Muscle of arm (tissue), 14 donors: ENCODE results near the gene XYLT1. TPM values are rescaled to one million over a fixed set of nuclear protein-coding genes. Genes with fewer than 3 reads are reported as not detected.
"Not testable (repeated sequence)": the region's sequence is repeated elsewhere in the genome, so short reads cannot be mapped to it uniquely, and the experiment has no call there.

Experiments used
- DNase-seq: peaks from one replicate; pipeline ENCODE4 v3.0.0-alpha.2; 2013
- long read RNA-seq, 11 donors: transcript quantifications; one replicate each; lab custom pipeline, GENCODE V29; 2026
- polyA plus RNA-seq, 12 donors: library from polyadenylated mRNA; unstranded; fragments of 120-200 nt; gene quantifications; one replicate each; pipeline ENCODE4 v1.2.1, GENCODE V29; 2013; ENCODE audit not compliant: insufficient read length in 12 of 12

Gene XYLT1, protein sequence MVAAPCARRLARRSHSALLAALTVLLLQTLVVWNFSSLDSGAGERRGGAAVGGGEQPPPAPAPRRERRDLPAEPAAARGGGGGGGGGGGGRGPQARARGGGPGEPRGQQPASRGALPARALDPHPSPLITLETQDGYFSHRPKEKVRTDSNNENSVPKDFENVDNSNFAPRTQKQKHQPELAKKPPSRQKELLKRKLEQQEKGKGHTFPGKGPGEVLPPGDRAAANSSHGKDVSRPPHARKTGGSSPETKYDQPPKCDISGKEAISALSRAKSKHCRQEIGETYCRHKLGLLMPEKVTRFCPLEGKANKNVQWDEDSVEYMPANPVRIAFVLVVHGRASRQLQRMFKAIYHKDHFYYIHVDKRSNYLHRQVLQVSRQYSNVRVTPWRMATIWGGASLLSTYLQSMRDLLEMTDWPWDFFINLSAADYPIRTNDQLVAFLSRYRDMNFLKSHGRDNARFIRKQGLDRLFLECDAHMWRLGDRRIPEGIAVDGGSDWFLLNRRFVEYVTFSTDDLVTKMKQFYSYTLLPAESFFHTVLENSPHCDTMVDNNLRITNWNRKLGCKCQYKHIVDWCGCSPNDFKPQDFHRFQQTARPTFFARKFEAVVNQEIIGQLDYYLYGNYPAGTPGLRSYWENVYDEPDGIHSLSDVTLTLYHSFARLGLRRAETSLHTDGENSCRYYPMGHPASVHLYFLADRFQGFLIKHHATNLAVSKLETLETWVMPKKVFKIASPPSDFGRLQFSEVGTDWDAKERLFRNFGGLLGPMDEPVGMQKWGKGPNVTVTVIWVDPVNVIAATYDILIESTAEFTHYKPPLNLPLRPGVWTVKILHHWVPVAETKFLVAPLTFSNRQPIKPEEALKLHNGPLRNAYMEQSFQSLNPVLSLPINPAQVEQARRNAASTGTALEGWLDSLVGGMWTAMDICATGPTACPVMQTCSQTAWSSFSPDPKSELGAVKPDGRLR
- polyA plus RNA-seq, result 10 to 100 TPM in 1 of 12 donors, 1 to 10 TPM in 10, not detected in 1; 4.7 to 11.0 (median 6.3) TPM
- long read RNA-seq, donor 1, full-length matches to known transcripts, result 1 of 1 reads
- long read RNA-seq, donor 1, partial matches to known transcripts, result 0 of 1 reads
- long read RNA-seq, donor 1, other reads (novel, unspliced or antisense), result 0 of 1 reads
- long read RNA-seq, donor 2, full-length matches to known transcripts, result 1 of 1 reads
- long read RNA-seq, donor 2, partial matches to known transcripts, result 0 of 1 reads
- long read RNA-seq, donor 2, other reads (novel, unspliced or antisense), result 0 of 1 reads
- long read RNA-seq, donor 3, result 0 reads
- long read RNA-seq, donor 4, result 0 reads
- long read RNA-seq, donor 5, result 0 reads
- long read RNA-seq, donor 6, result 0 reads
- long read RNA-seq, donor 7, result 0 reads
- long read RNA-seq, donor 8, full-length matches to known transcripts, result 1 of 1 reads
- long read RNA-seq, donor 8, partial matches to known transcripts, result 0 of 1 reads
- long read RNA-seq, donor 8, other reads (novel, unspliced or antisense), result 0 of 1 reads
- long read RNA-seq, donor 9, result 0 reads
- long read RNA-seq, donor 10, full-length matches to known transcripts, result 2 of 2 reads
- long read RNA-seq, donor 10, partial matches to known transcripts, result 0 of 2 reads
- long read RNA-seq, donor 10, other reads (novel, unspliced or antisense), result 0 of 2 reads
- long read RNA-seq, donor 11, full-length matches to known transcripts, result 1 of 1 reads
- long read RNA-seq, donor 11, partial matches to known transcripts, result 0 of 1 reads
- long read RNA-seq, donor 11, other reads (novel, unspliced or antisense), result 0 of 1 reads

DNA sequence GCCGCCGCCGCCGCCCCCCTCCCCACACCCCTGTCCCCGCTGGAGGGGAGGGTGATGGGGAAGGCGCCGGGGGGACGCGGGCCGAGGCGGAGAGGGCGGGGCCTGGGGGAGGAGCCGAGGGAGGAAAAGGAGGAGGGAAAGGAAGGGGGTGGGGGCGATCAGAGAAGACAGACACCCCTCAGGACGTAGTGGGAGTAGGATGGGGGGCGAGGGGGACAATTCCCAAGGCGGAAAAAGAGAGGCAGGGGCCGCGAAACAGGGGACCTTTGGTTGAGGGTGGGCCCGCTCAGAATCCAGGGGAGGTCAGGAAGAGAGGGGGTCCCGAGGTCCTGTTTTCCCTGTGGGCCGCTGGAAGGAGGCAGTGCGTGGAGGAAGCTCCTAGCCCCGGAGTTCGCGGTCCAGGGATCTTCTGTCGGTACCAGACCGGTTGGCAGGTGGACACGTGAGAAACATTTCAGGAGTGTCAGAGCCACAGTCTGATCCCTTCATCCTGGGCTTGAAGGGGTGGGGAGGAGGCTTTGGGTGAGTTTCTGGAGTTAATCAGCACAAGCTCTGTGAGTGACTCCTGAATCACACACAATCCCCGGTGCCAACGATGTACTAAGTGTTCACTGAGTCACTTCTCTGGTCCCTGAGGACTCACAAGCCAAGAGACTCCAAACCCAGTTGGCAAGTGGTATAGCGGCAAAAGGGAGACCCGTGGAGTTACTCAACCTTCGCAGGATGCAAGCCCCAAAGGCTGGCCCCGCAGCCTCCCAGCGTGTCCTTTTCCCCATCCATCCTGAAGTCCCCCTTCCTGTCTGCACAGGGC is at the start of gene XYLT1:
XYLT1 (minus strand) TSS at position 53 of the 811 bp plus-strand sequence. CDS start 164 bp downstream, outside the sequence.
- peak; percentile 59 for DNase-seq

DNA sequence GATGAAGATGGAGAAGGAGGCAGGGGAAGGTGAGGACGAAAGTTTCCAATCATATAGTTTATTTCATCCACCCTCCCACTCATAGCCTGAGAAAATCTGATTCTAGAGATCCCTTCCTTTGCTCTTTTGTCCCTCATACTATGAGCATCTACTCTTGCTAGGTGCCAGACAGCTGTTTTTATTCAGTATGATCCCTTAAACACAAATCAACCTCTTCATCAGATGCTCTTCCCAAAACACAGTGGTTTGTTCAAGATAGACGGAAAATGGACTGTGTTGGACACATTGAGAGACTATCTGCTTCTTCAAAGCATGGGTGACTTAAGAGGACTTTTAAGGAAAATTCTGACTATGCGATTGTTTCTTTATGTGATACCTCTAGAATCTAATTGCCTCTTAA is 49.4 kb upstream of the XYLT1 start:
- DNase-seq, result peak; percentile 24

DNA sequence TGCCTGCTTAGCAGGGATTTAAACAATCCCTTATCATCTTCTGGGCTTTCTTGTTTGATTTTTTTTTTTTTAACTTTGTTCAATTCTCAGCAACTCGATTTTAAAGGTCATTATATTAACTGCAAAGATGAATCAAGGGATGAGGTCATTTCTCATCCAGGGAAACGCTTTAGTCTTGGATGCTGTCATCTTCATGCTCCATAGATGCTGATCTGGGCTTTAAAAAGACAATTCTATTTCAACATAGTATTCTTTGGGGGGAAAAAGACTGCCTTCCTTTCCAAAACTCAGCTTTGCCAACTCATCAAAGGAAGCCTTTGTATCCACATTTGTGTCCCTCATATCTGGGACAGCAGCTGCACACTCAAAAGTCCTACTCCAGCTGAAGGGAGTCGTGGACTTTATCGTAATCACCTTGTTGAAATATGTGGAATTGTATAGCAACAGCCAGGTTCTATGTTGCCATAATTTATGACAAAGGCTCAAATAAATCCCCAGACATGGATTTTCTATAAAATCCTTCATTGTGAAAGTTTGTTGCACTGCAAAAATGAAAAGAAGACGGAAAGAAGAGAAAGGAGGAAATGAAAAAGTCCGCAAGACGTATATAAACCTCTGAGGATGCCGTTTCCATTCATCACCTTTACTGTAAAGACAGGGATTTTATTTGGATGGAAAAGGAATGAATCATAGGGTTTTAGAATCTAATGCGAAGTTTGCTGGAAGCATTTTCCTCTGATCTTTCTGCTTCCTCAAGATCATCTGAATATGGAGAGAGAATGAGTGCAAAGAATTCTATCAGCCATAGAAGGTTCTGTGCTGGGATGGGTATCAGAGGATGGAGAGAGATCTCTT is 48.6 kb upstream of the XYLT1 start:
- DNase-seq, result peak; percentile 61

DNA sequence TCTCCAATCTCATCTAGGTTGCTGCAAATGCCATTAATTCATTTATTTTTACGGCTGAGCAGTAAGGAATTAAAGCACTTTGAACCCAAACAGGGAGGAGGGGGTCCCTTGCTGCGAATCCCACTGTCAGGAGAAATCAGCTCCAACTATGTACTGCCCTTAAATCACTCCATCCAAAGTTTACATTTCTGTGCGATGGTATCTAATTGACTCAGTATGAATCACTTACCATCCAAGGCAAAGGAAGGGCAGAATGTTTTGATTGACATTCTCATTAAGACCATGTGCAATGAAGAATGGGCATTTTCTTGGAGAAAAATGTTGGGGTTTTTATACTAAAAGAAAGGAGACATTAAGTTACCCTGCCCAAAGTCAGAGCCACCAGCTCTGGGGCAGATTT is 47.7 kb upstream of the XYLT1 start:
- DNase-seq, result no peak

DNA sequence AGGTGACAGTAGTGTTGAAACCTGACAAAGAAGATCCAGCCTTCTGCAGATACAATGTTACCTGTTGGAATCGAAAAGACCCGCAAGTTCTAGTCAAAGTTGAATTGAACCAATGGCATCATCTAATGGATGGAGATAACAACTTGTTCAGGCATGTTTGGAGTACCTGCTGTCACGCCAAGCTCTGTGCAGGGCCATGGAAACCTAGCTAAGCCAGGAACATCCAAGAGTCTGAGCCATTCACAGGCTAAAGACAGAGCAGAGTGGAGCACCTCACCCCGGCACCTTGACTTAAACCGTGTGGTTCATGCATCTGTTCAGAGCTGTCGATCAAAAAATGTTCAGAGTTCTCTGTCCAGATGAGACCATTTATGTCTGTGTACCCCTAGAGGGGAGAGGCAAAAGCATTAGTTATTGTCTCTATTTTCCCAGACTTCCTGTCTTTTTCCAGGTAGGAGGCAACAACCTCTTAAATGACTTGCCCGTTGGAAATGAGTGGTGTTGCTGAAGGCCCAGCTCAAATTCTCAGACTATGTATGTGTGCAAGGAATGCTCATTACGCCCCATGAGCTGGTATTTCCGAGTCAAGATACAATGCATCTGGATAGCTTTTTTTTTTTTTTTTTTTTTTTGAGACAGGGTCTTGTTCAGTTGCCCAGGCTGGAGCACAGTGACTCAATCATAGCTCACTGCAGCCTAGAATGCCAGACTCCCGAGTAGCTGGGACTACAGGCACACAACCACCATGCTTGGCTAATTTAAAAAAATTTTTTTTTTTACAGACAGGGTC is 44.9 kb upstream of the XYLT1 start:
- DNase-seq, result no peak

DNA sequence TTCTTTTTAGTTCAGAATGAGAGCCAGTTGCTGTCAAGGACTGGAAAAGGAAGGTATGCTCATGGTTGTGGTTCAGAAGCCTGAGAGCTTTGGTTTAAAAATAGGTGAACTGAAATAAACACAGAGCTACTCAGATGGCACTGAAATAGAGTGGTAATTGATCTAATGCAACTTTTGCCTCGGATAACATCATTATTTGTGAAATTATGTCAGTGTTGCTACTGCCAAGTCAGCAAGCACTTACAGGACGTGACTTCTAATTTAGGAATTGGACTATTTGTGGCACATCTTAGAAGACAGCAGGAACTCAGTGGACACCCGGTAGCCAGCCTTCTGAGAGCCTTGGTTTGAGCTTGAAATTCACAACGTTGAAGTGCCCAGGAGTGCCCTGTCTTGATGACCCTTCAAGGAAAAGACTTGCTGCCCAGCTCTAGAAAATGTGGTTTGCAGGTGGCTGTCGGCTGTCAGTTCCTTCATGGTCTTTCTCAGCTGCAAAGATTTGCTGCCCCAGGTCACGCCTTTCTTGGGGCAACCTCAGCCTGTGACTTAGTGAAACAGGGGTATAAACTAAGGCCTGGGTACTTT is 42.0 kb upstream of the XYLT1 start:
- DNase-seq, result no peak

DNA sequence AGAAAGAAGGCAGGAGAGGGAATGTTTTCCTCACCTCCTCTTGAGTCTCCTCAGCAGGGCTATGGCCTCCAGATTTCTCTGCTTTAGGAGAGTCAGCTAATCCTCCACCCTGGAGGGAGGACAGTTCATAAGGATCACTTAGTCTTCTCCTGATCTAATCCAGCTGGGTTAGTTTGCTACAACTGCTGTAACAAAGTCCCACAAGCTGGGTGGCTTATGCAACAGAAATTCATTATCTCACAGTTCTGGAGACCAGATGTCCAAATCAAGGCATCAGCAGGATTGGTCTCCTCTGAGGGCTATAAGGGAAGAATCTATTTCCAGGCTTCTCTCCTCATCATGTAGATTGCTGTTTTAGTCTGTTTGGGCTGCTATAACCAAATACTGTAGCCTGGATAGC is 40.6 kb upstream of the XYLT1 start:
- DNase-seq, result peak; percentile 69

DNA sequence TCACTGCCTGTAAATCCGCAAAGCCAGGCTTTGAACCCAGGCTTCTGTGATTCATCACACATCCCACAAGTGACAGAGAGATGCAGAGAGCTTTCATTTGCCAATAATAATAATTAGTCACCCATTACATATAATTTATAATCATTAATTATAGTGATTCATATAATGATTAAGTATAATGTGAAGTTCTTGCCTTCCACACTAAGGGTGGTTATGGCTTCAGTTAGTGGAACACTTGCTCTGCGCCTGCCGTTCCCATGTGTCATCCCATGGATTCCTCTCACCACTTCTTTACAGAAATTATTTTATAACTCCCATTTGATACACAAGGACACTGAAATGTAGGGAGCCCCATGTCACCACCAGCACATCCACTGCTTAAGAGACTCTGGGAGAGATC is 39.8 kb upstream of the XYLT1 start:
- no peak for DNase-seq

DNA sequence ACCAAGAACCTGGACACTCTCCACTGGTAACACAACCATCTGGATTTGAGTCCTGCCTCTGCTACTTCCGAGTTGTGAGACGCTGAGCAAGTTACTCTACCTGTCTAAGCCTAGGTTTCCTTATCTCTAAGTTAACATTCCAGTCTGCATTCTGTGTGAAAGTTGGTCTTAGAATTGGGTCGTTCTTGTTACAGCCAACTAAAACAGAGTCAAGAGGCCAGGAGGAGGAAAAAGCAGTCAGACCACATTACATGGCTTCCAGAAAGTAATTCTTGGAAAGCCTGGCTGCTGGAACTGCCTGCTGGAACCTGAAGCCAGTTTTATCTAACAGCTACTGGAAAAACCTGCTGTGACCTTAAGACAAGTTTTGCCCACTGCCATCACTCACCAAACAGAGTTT is 38.4 kb upstream of the XYLT1 start:
- no peak for DNase-seq

DNA sequence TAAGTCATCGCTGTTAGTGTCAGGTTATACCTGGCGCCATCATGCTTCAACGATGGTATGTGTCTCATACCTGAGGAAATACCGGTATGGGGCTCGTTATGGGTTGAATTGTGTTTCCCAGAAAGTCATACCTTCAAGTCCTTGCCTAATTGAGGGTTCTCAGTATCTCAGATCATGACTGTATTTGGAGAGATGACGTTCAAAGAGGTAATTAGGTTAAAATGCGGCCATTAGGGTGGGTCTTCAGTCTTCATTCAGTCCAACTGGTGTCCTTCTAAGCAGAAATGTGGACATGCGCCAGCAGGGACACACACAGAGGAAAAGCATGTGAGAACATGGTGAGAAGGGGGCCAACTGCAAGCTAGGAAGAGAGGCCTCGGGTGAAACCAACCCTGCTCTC is 37.5 kb upstream of the XYLT1 start:
- no peak for DNase-seq

DNA sequence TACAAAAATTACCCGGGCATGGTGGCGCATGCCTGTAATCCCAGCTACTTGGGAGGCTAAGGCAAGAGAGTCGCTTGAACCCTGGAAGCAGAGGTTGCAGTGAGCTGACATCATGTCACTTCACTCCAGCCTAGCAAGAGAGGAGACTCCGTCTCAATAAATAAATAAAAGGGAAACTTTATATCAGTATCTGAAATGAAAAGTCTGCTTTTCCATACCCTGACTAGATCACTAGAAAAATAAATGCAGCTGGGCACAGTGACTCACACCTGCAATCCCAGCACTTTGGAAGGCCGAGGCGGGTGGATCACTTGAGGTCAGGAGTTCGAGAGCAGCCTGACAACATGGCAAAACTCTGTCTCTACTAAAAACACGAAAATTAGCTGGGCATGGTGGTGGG is 36.8 kb upstream of the XYLT1 start:
- not testable (repeated sequence) for DNase-seq

DNA sequence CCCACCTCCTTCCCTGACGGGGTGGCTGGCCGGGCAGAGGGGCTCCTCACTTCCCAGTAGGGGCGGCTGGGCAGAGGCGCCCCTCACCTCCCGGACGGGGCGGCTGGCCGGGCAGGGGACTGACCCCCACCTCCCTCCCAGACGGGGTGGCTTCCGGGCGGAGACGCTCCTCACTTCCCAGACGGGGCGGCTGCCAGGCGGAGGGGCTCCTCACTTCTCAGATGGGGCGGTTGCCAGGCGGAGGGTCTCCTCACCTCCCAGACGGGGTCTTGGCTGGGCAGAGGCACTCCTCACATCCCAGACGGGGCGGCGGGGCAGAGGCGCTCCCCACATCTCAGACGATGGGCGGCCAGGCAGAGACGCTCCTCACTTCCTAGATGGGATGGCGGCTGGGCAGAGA is 35.1 kb upstream of the XYLT1 start:
- DNase-seq, result not testable (repeated sequence)

DNA sequence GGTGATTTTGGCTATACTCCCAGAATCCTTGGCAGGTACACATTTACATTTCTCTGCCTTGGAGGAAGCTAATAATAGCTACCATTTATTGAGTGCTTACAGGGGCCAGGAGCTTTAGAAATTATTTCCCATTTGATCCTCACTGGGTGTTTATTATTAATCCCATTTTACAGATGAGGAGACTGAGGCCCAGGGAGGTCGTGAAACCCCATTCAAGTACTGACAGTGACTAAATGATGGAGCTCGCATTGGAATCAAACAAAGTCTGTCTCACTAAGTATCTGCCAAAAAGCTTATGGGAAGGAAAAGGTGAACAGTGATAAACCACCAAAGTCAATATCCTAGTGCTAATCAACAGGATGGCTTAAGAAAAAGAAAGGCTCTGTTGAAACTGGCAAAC is 33.3 kb upstream of the XYLT1 start:
- no peak for DNase-seq

DNA sequence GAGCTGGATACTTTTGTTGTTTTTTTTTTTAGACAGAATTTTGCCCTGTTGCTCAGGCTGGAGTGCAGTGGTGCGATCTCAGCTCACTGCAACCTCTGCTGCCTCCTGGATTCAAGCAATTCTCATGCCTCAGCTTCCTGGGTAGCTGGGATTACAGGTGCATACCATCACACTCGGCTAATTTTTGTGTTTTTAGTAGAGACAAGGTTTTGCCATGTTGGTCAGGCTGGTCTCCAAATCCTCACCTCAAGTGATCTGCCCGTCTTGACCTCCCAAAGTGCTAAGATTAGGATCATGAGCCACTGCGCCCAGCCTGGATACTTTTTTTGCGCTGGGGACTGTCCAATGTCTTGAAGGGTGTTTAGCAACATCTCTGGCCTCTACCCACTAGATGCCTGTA is 32.6 kb upstream of the XYLT1 start:
- DNase-seq, result no peak

DNA sequence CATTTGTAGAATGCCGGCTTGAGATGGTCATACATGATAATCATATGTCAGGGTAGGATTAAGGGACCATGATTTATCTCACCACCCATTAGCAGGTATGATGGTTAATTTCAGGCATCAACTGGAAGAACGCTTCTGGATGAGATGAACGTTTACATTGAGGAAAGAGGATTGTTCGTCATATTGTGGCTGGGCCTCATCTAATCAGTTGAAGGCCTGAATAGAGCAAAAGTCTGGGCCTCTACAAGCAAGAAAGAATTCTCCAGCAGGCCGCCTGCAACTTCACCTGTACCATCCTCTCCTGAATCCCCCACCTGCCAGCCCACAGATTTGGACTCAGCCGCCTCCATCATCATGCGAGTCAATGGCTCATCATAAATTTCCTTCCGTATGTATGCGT is 30.6 kb upstream of the XYLT1 start:
- no peak for DNase-seq

DNA sequence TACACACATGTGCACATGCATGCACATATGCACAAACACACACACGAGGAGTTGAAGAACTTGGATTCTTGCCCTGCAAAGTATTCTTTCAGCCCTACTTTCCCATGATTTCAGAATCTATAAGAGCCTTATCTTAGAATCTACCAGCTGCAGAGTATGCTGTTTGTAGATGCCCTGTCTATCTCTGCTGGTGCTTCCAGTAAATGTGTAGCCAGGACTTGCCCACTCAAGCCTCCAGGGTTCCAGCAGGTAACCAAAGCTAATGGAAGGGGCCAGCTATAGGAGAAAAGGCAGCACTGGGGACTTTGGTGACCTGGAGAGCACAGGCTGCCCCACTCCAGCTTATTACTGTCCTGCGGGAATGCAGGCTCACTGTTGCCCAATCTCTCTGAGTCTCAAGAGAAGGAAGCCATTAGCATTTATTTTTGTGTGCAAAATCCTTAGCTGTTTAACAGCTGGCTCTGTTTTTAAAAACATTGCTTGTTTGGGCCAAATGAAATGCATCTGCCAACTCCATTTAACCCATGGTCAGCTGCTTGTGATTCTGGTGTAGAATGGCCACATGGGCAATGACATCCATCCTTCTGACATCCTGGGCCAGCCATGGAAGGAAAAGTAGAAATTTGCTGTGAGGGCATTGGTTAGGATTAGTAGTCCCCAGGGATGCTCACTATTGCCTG is 28.6 kb upstream of the XYLT1 start:
- DNase-seq, result no peak

DNA sequence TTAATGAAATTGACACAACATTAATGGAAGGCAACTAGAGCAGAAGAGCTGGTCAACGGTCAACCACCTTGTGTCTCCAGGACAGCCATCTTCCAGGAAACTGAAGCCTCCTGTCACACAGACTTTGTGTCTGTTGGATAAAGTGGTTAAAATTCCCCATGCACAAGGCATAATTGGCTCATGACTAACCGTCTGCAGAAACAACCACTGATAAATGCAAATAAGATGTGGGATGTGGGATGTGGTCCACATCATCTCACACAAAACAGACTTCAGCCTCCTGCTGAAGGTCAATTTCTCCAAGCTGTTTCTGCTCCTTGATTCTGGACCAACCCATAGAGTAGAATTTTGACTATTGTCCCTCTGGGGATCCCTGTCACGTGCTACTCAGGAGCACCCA is 26.9 kb upstream of the XYLT1 start:
- DNase-seq, result no peak
